Bronchial epithelial cell (primary cell): ENCODE data around the gene CNFN. TPM values are rescaled to one million over a fixed set of nuclear protein-coding genes. Genes with fewer than 3 reads are reported as not detected.

Experiments
- DNase-seq: peaks from one replicate; pipeline ENCODE4 v3.0.0-alpha.2; 2010; ENCODE audit warnings: low read depth
- FAIRE-seq: peaks from 2 replicates; lab custom pipeline; 2011; peaks lifted over from hg19 to GRCh38; lab: Jason Lieb, UNC
- H3K27me3 ChIP-seq: 2 replicates; pipeline ENCODE4 v1.5.1; 2011; ENCODE audit warnings: low read length; ENCODE audit not compliant: control insufficient read depth, insufficient read depth
- H3K36me3 ChIP-seq: 2 replicates; pipeline ENCODE4 v1.5.1; 2011; ENCODE audit warnings: low read length; ENCODE audit not compliant: control insufficient read depth, insufficient read depth
- H3K4me3 ChIP-seq: 2 replicates; pipeline ENCODE4 v1.5.1; 2011; ENCODE audit warnings: mild to moderate bottlenecking, low read depth, low read length, control low read depth
- total RNA-seq: library from RNA; depleted of rRNA; stranded (reverse); fragments of >200 nt; gene quantifications from 2 replicates; pipeline ENCODE4 v1.2.1, GENCODE V29; 2014
- TF ChIP-seq, protein P1 (sequence below): IDR thresholded peaks from 2 replicates; pipeline ENCODE4 v1.5.1; 2011; ENCODE audit warnings: mild to moderate bottlenecking, moderate library complexity, low read length, control low read depth, inconsistent platforms; ENCODE audit not compliant: insufficient read depth, severe bottlenecking

Gene CNFN
- total RNA-seq, 1 donor from 2014 or later = not detected

DNA sequence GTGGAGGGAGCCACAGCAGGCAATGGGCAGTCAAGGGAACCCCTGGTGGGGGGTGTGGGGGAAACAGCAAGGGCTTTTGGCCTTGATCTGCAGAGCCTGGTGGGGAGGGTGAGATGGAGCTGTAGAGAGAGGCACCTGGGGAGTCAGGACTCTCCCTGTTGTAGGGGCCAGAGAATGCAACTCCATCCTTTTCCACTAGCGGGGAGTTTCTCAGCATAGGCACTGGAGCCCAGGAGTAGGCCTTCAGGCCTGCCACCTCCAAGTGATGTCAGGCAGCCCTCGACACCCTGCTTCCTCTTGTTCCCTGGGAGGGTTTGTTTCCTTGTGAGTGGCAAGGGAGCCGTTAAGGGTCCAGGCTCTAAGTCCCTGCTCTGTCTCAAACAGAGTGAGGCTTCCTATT, 39.7 kb downstream of the CNFN start:
- no peaks in the 10 kb centered on the region for H3K27me3 ChIP-seq
- peaks cover 1% of the 10 kb centered on the region for H3K36me3 ChIP-seq
- DNase-seq (no peak), FAIRE-seq (no peak)
- TF ChIP-seq, protein P1, sequence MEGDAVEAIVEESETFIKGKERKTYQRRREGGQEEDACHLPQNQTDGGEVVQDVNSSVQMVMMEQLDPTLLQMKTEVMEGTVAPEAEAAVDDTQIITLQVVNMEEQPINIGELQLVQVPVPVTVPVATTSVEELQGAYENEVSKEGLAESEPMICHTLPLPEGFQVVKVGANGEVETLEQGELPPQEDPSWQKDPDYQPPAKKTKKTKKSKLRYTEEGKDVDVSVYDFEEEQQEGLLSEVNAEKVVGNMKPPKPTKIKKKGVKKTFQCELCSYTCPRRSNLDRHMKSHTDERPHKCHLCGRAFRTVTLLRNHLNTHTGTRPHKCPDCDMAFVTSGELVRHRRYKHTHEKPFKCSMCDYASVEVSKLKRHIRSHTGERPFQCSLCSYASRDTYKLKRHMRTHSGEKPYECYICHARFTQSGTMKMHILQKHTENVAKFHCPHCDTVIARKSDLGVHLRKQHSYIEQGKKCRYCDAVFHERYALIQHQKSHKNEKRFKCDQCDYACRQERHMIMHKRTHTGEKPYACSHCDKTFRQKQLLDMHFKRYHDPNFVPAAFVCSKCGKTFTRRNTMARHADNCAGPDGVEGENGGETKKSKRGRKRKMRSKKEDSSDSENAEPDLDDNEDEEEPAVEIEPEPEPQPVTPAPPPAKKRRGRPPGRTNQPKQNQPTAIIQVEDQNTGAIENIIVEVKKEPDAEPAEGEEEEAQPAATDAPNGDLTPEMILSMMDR = no peak
- no peak overlapping the region for H3K4me3 ChIP-seq

DNA sequence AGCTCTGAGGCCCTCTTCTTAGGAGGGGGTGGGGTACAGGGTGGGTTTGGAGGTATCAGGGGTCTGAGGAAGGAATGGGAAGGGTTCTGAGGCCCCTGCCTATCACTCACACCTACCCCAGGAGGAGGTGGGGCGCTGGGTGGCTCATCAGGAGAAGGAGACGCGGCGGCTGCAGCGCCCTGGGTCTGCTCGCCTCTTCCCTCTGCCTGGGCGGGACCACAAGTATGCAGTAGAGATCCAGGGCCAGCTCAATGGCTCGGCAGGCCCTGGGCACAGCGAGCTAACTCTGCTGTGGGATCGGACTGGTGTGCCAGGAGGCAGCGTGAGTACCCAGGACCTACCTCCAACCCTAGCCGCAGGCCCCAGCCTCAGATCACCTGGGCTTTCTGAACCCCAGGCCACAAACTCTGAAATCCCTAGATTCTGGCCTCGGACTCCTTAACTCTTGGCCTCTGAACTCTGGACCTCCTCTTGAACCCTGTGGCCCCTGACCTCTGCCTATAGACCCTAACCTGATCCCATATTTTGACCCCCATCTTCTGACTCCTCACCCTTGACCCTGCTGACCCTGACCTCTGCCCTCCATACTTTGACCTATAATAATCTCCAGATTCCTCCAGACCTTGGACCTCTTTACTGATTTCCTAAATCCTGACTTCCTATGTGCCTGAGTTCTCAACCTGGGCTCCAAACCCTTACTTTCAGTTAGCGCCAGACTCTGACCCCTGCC, 40.6 kb downstream of the CNFN start:
- DNase-seq (no peak), FAIRE-seq (no peak)
- Histone ChIP-seq H3K4me3 (no peak overlapping the region), H3K36me3 (peaks cover 1% of the 10 kb centered on the region), H3K27me3 (no peaks in the 10 kb centered on the region)
- TF ChIP-seq, protein P1 = no peak

DNA sequence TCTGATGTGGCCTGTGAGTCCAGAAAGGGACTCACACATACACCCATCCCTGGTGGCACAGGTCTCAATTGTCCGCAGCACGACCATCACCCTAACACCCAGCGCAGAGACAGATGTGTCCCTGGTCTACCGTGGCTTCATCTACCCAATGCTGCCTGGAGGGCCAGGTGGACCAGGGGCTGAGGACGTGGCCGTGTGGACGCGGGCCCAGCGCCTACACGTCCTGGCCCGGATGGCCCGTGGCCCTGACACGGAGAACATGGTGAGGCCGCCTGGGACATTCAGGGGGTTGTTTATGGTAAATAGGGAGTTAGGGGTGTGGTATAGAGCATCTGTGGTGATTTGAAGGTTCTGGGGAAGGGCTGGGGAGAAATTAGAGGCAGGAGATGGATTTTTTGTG, 41.9 kb downstream of the CNFN start:
- Histone ChIP-seq H3K4me3 (no peak overlapping the region), H3K36me3 (no peaks in the 10 kb centered on the region), H3K27me3 (no peaks in the 10 kb centered on the region)
- FAIRE-seq = no peak
- TF ChIP-seq, protein P1 = no peak
- no peak for DNase-seq

DNA sequence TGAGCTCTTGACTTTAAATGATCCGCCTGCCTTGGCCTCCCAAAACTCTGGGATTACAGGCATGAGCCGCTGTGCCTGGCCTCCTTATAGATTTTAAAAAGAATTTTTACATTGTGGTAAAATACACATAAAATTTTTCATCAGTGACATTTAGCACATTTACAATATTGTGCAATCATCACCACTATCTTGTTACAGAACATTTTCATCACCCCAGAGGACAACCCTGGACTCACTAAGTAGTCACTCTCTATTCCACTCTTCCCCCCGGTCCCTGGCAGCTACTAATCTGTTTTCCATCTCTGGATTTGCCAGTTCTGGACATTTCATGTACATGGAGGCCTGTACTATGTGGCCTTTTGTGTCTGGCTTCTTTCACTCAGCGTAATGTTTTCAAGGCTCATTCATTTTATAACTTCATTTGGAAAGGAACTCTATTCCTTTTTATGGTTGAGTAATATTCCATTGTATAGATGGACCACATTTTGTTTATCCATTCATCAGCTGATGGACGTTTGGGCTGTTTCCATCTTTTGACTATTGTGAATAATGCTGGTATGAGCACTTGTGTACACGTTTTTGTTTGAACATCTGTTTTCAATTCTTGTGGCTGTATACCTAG, 44.8 kb downstream of the CNFN start:
- H3K4me3 ChIP-seq = no peak overlapping the region
- TF ChIP-seq, protein P1 = no peak
- no peaks in the 10 kb centered on the region for H3K36me3 ChIP-seq
- DNase-seq (no peak), FAIRE-seq (no peak)
- H3K27me3 ChIP-seq = no peaks in the 10 kb centered on the region

DNA sequence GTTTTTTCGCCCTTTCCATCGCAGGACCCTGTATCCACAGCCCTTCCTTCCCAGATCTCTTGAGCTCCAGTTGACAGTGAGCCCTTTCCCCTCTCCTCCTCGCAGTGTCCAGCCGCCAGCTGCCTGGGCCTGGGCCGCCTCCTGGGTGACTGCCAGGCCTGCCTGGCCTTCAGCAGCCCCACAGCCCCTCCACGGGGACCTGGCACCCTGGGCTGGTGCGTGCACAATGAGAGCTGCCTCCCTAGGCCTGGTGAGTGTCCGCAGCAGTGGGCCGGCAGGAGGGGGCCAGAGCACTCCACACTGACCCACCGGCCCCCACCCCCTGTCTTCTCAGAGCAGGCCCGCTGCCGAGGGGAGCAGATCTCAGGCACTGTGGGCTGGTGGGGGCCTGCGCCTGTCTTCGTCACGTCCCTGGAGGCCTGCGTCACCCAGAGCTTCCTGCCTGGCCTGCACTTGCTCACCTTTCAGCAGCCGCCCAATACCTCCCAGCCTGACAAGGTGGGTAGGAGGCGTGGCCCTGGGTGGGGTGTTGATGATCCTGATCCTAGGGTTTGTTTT, 45.7 kb downstream of the CNFN start:
- TF ChIP-seq, protein P1 = no peak
- Histone ChIP-seq H3K4me3 (no peak overlapping the region), H3K27me3 (no peaks in the 10 kb centered on the region), H3K36me3 (no peaks in the 10 kb centered on the region)
- no peak for FAIRE-seq
- no peak for DNase-seq
